Measurements from ENCODE around the gene LIMK2.

LIMK2 gene

GRCh38 chr22:31272522-31273446 lies 60.7 kb downstream of the LIMK2 start:
- H3K4me3 ChIP-seq (ENCODE audit: low read length) = no peak overlapping the region
- peak; percentile 64 for DNase-seq (ENCODE audit: low read depth)
- peak; percentile 82 for TF ChIP-seq CTCF (conservative IDR thresholded peaks at IDR 0.05; ENCODE audit: low read length)

GRCh38 chr22:31274017-31274416 lies 61.9 kb downstream of the LIMK2 start:
- TF ChIP-seq CTCF (conservative IDR thresholded peaks at IDR 0.05; ENCODE audit: low read length) = no peak
- no peak overlapping the region for H3K4me3 ChIP-seq (ENCODE audit: low read length)
- DNase-seq (ENCODE audit: low read depth) = no peak

GRCh38 chr22:31275018-31275417 lies 62.9 kb downstream of the LIMK2 start:
- no peak for TF ChIP-seq CTCF (conservative IDR thresholded peaks at IDR 0.05; ENCODE audit: low read length)
- H3K4me3 ChIP-seq (ENCODE audit: low read length) = no peak overlapping the region
- DNase-seq (ENCODE audit: low read depth) = no peak

GRCh38 chr22:31275576-31275975 lies 63.5 kb downstream of the LIMK2 start:
- DNase-seq (ENCODE audit: low read depth) = no peak
- no peak for TF ChIP-seq CTCF (conservative IDR thresholded peaks at IDR 0.05; ENCODE audit: low read length)

GRCh38 chr22:31276426-31277167 lies 64.5 kb downstream of the LIMK2 start:
- no peak for TF ChIP-seq CTCF (conservative IDR thresholded peaks at IDR 0.05; ENCODE audit: low read length)
- no peak overlapping the region for H3K4me3 ChIP-seq (ENCODE audit: low read length)
- DNase-seq (ENCODE audit: low read depth) = no peak

More at GRCh38 chr22:31275576-31275975, 63.5 kb downstream of the LIMK2 start:
- no peak overlapping the region for H3K4me3 ChIP-seq (ENCODE audit: low read length)

- TF ChIP-seq CTCF (conservative IDR thresholded peaks at IDR 0.05; ENCODE audit: low read length) = no peak
- no peak for DNase-seq (ENCODE audit: low read depth)
- H3K4me3 ChIP-seq (ENCODE audit: low read length) = no peak overlapping the region
Observed at GRCh38 chr22:31277741-31278140, 65.6 kb downstream of the LIMK2 start.
